ENCODE measurements around the gene ZNF304.
A peak's percentile ranks its signal among the peaks of the same experiment; 100 is the strongest.
"Not testable (repeated sequence)": the region's sequence is repeated elsewhere in the genome, so short reads cannot be mapped to it uniquely, and the experiment has no call there.

Gene ZNF304

DNA sequence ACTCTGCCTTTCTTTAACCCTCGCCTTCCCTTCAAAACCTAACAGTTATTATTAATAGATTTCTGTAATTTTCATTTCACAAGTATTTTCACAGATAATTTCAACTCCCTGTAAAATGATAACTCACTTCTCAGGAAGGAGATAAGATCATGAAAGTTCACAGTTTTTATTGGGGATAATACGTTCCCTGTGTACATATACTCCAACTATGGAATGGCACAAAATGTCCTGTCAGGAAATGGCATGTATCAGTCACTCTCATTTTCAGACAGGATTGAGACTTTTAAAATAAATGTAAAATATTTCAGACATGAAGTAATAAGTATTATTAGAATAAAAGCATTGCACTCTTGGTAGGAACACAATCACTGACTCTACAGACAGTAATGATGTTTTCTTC, 11.3 kb downstream of the ZNF304 start:
- DNase-seq (ENCODE audit: low read depth): no peak

DNA sequence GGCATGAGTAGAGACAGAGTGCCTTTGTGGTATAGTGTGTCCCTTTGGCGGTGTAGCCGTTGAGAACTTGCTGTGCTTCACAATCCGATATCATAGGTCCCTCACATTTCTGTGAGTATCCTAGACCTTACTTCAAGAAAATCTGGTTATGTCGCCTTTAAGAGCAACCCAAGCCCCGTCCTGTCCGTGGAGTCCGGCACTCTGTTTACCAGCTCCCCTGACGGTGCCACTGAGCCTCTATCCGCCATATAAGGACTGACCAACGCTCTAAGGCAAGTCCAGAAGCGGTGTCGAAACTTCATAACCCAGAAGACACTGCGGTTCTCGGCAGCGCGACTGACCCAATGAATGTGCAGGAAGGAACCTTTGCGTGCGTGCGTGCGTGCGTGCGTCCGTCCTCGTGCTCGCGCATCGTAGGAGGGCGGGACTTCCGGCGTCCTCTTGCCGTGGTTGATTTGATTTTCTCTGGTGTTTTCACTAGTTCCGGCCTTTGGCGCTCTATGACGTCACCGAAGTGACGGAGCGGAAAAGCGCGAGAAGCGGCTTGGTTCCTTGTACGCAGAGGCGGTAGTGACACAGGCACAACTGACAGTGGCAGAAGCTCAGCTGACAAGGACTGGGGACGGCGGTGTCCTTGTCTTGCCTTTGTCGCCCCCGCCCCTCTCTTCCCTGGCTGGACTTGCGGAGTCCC, 12.1 kb downstream of the ZNF304 start, which contains the start of the genes TRAPPC2B and ZNF547:
TRAPPC2B (plus strand) TSS at position 555 of the 691 bp plus-strand sequence. CDS start 1,283 bp downstream, outside the sequence.
ZNF547 (plus strand) TSS at position 555 of the 691 bp plus-strand sequence. CDS start 5,005 bp downstream, outside the sequence.
- peak; percentile 95 for DNase-seq (ENCODE audit: low read depth)

DNA sequence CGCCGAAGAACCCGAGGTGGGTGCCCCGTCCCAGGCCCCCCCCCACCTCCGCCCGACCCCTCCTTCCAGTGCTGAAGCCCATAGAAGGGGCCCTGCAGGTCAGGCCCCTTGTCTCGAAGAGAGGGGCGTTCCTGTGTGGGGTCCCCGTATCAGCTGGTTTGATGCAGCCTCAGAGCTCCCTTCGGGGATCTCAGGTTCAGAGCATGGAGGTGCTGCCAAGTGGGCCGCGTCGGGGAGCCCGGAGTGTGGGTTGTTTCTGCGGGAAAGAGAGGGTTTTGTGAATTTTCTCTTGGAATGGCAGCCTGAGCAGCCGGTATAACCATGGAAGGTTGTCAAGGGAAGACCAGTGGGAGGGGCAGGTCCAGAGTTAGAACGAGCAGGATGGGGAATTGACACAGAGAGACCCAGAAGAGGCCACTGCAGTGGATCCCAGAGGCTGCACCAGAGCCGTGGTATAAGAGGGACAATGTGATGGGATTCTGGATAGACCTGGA, 12.7 kb downstream of the ZNF304 start:
- no peak for DNase-seq (ENCODE audit: low read depth)

DNA sequence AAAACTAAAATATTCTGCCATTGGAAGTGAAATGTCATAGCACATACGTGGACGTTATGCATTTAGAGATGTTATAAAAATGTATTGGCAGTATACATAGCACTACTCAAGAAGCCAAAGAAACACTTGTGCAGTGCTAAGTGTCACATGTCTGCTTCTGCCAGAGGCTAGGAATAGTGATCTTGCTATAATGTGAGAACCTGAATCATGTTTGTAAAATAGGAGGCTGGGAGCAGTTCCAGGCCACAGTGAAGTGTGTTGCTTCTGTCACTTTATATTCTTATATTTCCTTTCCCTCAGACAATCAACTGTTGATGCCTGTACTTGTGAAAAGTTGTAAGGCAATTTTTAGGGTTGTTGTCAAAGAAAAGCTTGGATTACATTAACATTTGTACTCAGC, 15.7 kb downstream of the ZNF304 start:
- no peak for DNase-seq (ENCODE audit: low read depth)

DNA sequence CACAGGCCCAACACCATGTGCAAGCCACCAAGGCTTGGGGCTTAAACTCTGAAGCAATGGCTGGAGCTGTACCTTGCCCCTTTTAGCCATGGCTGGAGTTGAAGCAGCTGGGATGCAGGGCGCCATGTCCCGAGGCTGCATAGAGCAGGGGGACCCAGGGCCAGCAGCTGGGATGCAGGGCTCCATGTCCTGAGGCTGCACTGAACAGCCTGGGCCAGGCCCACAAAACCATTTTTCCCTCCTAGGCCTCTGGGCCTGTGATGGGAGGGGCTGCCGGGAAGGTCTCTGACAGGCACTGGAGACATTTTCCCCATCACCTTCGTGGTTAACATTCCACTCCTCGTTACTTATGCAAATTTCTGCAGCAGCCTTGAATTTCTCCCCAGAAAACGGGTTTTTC, 23.1 kb downstream of the ZNF304 start:
- no peak for DNase-seq (ENCODE audit: low read depth)

DNA sequence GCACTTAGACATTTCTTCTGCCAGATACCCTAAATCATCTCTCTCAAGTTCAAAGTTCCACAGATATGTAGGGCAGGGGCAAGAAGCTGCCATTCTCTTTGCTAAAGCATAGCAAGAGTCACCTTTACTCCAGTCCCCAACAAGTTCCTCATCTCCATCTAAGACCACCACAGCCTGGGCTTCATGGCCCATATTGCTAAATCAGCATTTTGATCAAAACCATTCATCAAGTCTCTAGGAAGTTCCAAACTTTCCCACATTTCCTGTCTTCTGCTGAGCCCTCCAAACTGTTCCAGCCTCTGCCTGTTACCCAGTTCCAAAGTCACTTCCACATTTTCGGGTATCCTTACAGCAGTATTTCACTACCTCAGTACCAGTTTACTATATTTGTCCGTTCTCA, 23.6 kb downstream of the ZNF304 start:
- DNase-seq (ENCODE audit: low read depth): not testable (repeated sequence)

DNA sequence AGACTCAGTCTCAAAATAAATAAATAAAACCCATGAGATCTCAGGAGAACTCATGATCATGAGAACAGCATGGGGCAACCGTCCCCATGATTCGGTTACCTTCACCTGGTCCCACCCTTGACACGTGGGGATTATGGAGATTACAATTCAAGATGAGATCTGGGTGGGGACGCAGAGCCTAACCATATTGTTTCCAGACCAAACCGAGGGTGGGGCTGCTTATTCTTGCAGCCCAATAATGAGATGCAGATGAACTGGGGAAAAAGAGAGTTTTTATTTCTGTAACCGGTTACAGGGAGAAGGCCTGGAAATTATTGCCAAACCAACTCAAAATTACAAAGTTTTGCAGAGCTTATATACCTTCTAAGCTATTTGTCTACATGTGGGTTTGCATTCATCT, 25.1 kb downstream of the ZNF304 start:
- DNase-seq (ENCODE audit: low read depth): no peak

DNA sequence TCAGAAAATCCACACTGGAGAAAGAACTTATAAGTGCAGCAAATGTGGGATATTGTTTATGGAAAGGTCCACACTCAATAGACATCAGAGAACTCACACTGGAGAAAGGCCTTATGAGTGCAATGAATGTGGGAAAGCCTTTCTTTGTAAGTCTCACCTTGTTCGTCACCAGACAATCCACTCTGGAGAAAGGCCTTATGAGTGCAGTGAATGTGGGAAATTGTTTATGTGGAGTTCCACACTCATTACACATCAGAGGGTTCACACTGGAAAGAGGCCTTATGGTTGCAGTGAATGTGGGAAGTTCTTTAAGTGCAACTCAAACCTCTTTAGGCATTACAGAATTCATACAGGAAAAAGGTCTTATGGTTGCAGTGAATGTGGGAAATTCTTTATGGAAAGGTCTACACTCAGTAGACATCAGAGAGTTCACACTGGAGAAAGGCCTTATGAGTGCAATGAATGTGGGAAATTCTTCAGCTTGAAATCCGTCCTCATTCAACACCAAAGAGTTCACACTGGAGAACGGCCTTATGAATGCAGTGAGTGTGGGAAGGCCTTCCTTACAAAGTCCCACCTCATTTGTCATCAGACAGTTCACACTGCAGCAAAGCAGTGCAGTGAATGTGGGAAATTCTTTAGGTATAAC, 26.6 kb downstream of the ZNF304 start:
- DNase-seq (ENCODE audit: low read depth): no peak

DNA sequence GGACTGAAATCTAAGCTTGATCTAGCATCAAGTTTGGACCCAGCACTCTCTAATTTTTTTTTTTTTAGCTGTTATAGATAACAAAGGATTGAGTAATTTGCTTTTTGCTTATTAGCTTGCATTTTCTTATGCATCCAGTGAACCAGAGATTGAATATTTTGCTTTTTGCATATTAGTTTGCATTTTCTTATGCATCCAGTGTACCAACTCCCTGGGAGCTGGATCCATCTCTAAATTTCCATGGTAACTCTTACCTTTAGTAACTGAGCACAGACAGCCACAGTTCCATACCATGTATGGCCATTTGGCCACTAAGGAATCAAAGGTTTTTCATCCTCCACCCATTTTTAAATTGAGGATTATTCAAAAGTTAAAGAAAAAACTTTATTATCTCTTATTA, 29.9 kb downstream of the ZNF304 start:
- DNase-seq (ENCODE audit: low read depth): no peak

DNA sequence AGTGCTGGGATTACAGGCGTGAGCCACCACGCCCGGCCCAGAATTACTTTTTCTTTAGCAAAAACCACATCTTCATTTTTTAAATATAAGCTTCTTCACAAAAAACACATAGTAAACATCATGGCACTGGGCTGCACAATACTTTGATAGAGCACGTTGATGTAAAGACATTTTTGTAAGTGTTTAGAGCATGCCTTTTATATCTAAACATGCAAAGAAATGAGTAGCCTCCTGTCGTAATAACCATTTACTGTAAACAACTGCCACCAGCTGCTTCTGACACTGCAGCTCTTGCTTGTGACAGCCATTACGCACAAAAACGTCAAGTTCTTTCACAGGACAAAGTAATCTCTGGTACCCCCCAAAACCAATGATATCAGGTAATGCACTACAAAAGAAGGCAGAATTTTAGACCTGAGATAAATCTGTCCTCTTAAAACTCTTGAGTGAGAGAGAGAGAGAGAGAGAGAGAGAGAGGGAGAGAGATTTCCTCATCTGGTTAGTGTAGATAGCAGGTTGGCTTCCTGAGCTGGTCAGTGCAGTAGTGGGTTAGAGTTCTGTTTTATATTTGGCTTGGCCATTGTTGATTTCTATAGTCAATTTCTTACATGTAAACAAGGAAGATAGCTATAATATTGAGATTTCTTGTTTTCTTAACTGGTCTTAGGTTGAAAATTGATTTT, 31.9 kb downstream of the ZNF304 start:
- no peak for DNase-seq (ENCODE audit: low read depth)

DNA sequence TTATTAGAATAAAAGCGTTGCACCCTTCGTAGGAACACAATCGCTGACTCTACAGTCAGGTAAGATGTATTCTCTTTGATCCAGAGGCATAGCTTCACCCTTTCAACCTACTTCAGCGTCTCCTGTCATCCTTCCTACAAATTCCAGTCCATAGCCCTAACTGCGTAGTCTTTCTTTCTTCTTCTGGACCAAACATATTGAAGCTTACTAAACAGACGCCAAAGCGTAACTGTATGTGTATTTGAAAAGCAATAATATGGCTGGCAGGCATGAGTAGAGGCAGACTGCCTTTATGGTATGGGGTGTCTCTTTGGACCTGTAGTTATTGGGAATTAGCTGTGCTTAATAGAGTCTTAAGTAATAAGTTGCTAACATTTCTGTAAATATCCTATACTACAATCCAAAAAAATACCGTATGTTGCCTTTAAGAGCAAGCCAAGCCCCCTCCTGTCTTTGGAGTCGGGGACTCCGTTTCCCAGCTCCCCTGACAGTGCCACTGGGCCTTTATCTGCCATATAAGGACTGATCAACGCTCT, 38.2 kb downstream of the ZNF304 start:
- no peak for DNase-seq (ENCODE audit: low read depth)

DNA sequence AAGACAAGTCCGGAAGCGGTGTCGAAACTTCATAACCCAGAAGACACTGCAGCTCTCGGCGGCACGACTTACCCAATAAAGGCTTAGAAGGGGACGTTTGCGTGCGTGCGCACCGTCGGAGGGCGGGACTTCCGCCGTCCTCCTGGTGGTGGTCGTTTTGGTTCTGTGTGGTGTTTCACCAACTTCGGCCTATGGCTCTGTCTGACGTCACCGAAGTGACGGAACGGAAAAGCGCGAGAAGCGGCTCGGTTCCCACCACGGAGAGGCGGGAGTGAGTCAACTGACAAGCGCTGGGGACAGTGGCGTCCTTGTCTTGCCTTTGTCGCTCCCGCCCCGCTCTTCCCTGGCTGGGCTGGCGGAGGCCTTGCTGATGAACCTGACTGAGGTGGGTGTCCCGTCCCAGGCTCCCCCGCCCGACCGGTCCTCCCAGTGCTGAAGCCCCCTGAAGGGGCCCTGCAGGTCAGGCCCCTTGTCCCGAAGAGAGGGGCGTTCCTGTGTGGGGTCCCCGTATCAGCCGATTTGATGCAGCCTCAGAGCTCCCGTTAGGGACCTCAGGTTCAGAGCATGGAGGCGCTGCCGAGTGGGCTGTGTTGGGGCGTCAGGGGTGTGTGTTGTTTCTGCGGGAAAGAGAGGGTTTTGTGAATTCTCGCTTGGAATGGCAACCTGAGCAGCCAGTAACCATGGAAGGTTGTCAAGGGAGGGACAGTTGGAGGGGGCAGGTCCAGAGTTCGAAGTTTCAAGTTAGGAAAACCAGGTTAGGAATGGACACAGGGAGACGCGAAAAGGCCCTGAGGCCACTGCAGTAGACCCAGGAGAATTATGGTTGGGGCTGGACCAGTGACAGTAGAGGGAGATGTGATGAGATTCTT, 38.9 kb downstream of the ZNF304 start, which contains the start of gene ZNF548:
ZNF548 (plus strand) TSS at position 125 of the 869 bp plus-strand sequence; CDS start at position 371, 246 bp downstream.
- DNase-seq (ENCODE audit: low read depth): peak; percentile 94

DNA sequence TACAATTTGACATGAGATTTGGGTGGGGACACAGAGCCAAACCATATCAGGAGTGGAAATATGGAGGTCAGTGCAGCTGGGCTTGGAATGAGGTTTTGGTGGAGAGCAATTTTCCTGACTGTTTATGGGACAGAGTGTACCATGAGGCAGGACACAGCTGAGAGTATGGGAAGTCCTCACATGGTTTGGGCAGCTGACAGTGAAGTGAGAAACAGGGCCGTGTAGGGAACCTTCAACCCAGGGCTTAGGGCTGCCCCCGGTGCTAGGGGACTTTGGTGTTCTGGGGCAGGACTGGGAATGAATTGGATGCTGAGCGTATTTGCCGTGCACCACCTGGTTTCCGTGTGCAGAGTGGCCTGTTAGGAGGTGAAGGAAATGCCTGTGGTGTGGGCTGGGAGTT, 44.6 kb downstream of the ZNF304 start:
- DNase-seq (ENCODE audit: low read depth): no peak

DNA sequence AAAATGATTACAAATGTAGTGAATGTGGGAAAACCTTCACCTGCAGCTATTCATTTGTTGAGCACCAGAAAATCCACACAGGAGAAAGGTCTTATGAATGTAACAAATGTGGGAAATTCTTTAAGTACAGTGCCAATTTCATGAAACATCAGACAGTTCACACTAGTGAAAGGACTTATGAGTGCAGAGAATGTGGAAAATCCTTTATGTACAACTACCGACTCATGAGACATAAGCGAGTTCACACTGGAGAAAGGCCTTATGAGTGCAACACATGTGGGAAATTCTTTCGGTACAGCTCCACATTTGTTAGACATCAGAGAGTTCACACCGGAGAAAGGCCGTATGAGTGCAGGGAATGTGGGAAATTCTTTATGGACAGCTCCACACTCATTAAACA, 47.8 kb downstream of the ZNF304 start:
- DNase-seq (ENCODE audit: low read depth): no peak

DNA sequence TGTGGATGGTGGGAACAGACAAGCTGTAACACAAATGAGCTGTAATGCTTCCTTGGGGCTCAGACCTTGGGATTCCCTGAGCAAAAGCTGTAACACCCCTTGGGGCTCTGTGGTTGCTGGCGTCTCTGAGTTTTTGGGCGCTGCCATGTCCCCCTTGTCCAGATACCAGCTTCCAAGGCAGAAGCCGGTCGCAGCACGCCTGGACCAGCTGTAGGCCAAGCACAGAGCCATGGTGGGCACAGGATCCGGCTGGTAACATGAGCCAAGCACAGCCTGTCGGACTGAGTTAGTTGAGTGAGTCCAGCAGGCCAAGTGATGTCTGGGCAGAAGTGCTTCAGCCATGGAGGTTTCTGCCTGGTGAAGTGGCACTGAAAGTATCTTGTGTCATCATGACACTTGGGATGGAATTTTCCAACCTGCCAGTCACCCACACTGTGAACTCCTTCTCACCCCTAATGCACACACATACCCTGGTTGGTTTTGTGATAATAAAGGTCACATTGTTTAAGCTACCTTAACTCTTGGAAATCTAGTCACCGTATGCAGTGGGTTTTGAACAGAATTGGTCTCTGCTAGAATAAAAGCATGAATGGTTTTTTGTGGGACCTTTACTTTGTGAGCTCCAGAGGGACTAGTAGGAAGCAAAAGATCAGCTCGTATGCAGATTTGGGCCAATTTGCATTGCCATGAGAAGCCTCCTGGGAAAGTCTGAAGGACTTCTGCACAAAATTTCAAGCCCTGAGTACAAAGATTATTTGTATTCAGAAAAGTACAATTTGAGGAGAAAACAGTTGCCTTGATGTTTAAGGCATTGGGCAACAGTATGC, 52.9 kb downstream of the ZNF304 start:
- no peak for DNase-seq (ENCODE audit: low read depth)

DNA sequence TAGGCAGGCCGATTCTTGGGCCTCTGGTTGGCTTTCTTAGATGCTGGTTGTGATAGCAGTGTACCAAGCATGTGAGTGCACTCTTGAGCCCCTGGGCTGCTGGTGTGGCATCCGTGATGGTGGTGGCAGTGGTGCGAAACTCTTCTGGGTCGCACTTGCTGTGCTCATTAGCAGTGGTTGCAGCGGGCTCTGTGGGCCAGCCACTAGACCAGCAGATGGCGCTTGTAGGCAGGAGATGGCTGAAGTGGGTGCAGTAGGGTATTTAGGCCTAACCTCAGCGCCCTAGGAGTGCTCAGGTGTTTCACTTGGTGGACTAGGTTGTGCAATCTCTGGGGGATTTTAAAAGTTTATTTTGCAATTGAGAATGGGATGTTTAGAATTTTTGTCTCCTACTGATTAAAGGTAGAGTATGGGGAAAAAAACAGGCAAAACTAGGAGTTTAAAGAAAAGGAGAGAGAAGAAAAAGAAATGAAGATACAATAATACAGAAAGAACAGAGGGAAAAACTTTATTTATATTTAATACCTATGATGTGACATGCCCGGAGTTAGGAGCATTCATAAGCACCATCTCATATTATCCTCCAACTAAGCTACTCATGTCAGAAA, 55.5 kb downstream of the ZNF304 start:
- peak; percentile 60 for DNase-seq (ENCODE audit: low read depth)

Measured in activated T-cell treated with anti-CD3 and anti-CD28 coated beads for 48 hours (primary cell).